GM19455 (cell line): ENCODE results near the gene MEI4.
"Not testable (repeated sequence)": the region's sequence is repeated elsewhere in the genome, so short reads cannot be mapped to it uniquely, and the experiment has no call there.

ENCODE experiments used
- ATAC-seq: cut with Tn5 transposase; IDR thresholded peaks from one replicate; pipeline ENCODE4 v1.9.1; 2021; ENCODE audit not compliant: unreplicated experiment

MEI4 gene

GRCh38 chr6:77652739-77653138, at the start of gene MEI4:
Gene MEI4, plus strand, starts transcription at chr6:77653039. Its CDS starts 37,633 bp downstream, at chr6:77690672.
- ATAC-seq: no peak

- no peak for ATAC-seq
Observed at GRCh38 chr6:77604476-77604875, 48.4 kb upstream of the MEI4 start.

GRCh38 chr6:77607004-77607403, 45.8 kb upstream of the MEI4 start:
- no peak for ATAC-seq

- ATAC-seq: no peak
Observed at GRCh38 chr6:77609106-77609505, 43.7 kb upstream of the MEI4 start.

- no peak for ATAC-seq
Observed at GRCh38 chr6:77619114-77619513, 33.7 kb upstream of the MEI4 start.

GRCh38 chr6:77620278-77620882, 32.5 kb upstream of the MEI4 start:
- peak; percentile 61 for ATAC-seq

- no peak for ATAC-seq
Observed at GRCh38 chr6:77624515-77624914, 28.3 kb upstream of the MEI4 start.

GRCh38 chr6:77626426-77626825, 26.4 kb upstream of the MEI4 start:
- no peak for ATAC-seq

- ATAC-seq: no peak
Observed at GRCh38 chr6:77630014-77630413, 22.8 kb upstream of the MEI4 start.

- ATAC-seq: no peak
Observed at GRCh38 chr6:77633471-77633870, 19.4 kb upstream of the MEI4 start.

GRCh38 chr6:77633993-77634715, 18.7 kb upstream of the MEI4 start:
- no peak for ATAC-seq

GRCh38 chr6:77638129-77638830, 14.6 kb upstream of the MEI4 start:
- no peak for ATAC-seq

GRCh38 chr6:77644102-77644705, 8.6 kb upstream of the MEI4 start:
- no peak for ATAC-seq

GRCh38 chr6:77650098-77650663, 2.7 kb upstream of the MEI4 start:
- ATAC-seq: no peak

- no peak for ATAC-seq
Observed at GRCh38 chr6:77653816-77654215, 977 bp downstream of the MEI4 start.

GRCh38 chr6:77655035-77655434, 2.2 kb downstream of the MEI4 start:
- not testable (repeated sequence) for ATAC-seq

- no peak for ATAC-seq
Observed at GRCh38 chr6:77656999-77657764, 4.3 kb downstream of the MEI4 start.

- no peak for ATAC-seq
Observed at GRCh38 chr6:77666340-77666739, 13.5 kb downstream of the MEI4 start.

GRCh38 chr6:77666846-77667245, 14.0 kb downstream of the MEI4 start:
- ATAC-seq: no peak

- ATAC-seq: no peak
Observed at GRCh38 chr6:77669913-77670312, 17.1 kb downstream of the MEI4 start.

GRCh38 chr6:77674211-77674610, 21.4 kb downstream of the MEI4 start:
- ATAC-seq: no peak
